SK-N-SH treated with all-trans-retinoic acid at 6 μM for 48 hours (cell line): ENCODE measurements around the gene SGTA.

ENCODE experiments used
- ATAC-seq: fragments of 200-7000 bp; cut with Tn5 transposase; 3 replicates; pipeline ENCODE4 v1.9.1; 2020; ENCODE audit warnings: mild to moderate bottlenecking, moderate library complexity
- ARNTL ChIP-seq: fragments of 450-650 bp; formaldehyde crosslinking; IDR thresholded peaks from 2 replicates; pipeline ENCODE4 v1.5.0; 2020; ENCODE audit warnings: low read depth, mild to moderate bottlenecking, moderate library complexity, borderline replicate concordance
- BACH2 ChIP-seq: fragments of 250-450 bp; sonication (Bioruptor Pico); IDR thresholded peaks from 2 replicates; pipeline ENCODE4 v1.9.0; 2021; ENCODE audit warnings: mild to moderate bottlenecking, borderline replicate concordance
- CSDC2 ChIP-seq: fragments of 250-450 bp; sonication (Bioruptor Pico); IDR thresholded peaks from 2 replicates; pipeline ENCODE4 v1.5.0; 2020; ENCODE audit warnings: mild to moderate bottlenecking, moderate library complexity
- ESRRG ChIP-seq: fragments of 250-450 bp; sonication (Bioruptor Pico); IDR thresholded peaks from 2 replicates; pipeline ENCODE4 v1.6.1; 2021; ENCODE audit warnings: mild to moderate bottlenecking
- GLIS3 ChIP-seq: fragments of 250-450 bp; sonication (Bioruptor Pico); IDR thresholded peaks from 2 replicates; pipeline ENCODE4 v1.5.0; 2020; ENCODE audit warnings: mild to moderate bottlenecking, moderate library complexity
- OSR1 ChIP-seq: fragments of 250-450 bp; sonication (Bioruptor Pico); IDR thresholded peaks from 2 replicates; pipeline ENCODE4 v1.8.0; 2022; ENCODE audit warnings: moderate library complexity, mild to moderate bottlenecking, inconsistent platforms
- PPARA ChIP-seq: fragments of 250-450 bp; sonication (Bioruptor Pico); IDR thresholded peaks from 2 replicates; pipeline ENCODE4 v1.5.0; 2020; ENCODE audit warnings: mild to moderate bottlenecking, borderline replicate concordance
- RARB ChIP-seq: fragments of 250-450 bp; sonication (Bioruptor Pico); IDR thresholded peaks from 2 replicates; pipeline ENCODE4 v1.8.0; 2021; ENCODE audit warnings: mild to moderate bottlenecking, moderate library complexity
- SNAI2 ChIP-seq: fragments of 250-450 bp; sonication (Bioruptor Pico); IDR thresholded peaks from 2 replicates; pipeline ENCODE4 v1.5.0; 2020; ENCODE audit warnings: mild to moderate bottlenecking, moderate library complexity
- TCF4 ChIP-seq: fragments of 250-450 bp; sonication (Bioruptor Pico); IDR thresholded peaks from 2 replicates; pipeline ENCODE4 v1.8.0; 2021; ENCODE audit warnings: mild to moderate bottlenecking, moderate library complexity, borderline replicate concordance
- TOX ChIP-seq: fragments of 250-450 bp; sonication (Bioruptor Pico); IDR thresholded peaks from 2 replicates; pipeline ENCODE4 v1.8.0; 2021; ENCODE audit warnings: mild to moderate bottlenecking, moderate library complexity, borderline replicate concordance
- ZFP3 ChIP-seq: fragments of 250-450 bp; sonication (Bioruptor Pico); IDR thresholded peaks from 2 replicates; pipeline ENCODE4 v1.5.0; 2020; ENCODE audit warnings: mild to moderate bottlenecking, moderate library complexity
- ZNF565 ChIP-seq: fragments of 450-650 bp; formaldehyde crosslinking; conservative IDR thresholded peaks from 2 replicates; pipeline ENCODE4 v1.5.0; 2020; ENCODE audit warnings: low read depth, mild to moderate bottlenecking, moderate library complexity
- ZNF70 ChIP-seq: fragments of 450-650 bp; formaldehyde crosslinking; IDR thresholded peaks from 2 replicates; pipeline ENCODE4 v1.5.0; 2020; ENCODE audit warnings: mild to moderate bottlenecking, moderate library complexity
- ZNF8 ChIP-seq: fragments of 450-650 bp; formaldehyde crosslinking; IDR thresholded peaks from 2 replicates; pipeline ENCODE4 v1.5.0; 2020; ENCODE audit warnings: mild to moderate bottlenecking, moderate library complexity
- TF ChIP-seq, protein P1 (sequence below): fragments of 250-450 bp; sonication (Bioruptor Pico); IDR thresholded peaks from 2 replicates; pipeline ENCODE4 v1.5.0; 2020; ENCODE audit warnings: mild to moderate bottlenecking, moderate library complexity
- TF ChIP-seq, protein P2 (sequence below): fragments of 250-450 bp; sonication (Bioruptor Pico); IDR thresholded peaks from 2 replicates; pipeline ENCODE4 v1.8.0; 2020; ENCODE audit warnings: mild to moderate bottlenecking, moderate library complexity, borderline replicate concordance
- TF ChIP-seq, protein P3 (sequence below): fragments of 250-450 bp; sonication (Bioruptor Pico); IDR thresholded peaks from 2 replicates; pipeline ENCODE4 v1.5.1; 2020; ENCODE audit warnings: low read depth, mild to moderate bottlenecking, moderate library complexity
- TF ChIP-seq, protein P4 (sequence below): fragments of 250-450 bp; sonication (Bioruptor Pico); IDR thresholded peaks from 2 replicates; pipeline ENCODE4 v1.8.0; 2021; ENCODE audit warnings: low read depth, mild to moderate bottlenecking, moderate library complexity, borderline replicate concordance

The SGTA gene

DNA sequence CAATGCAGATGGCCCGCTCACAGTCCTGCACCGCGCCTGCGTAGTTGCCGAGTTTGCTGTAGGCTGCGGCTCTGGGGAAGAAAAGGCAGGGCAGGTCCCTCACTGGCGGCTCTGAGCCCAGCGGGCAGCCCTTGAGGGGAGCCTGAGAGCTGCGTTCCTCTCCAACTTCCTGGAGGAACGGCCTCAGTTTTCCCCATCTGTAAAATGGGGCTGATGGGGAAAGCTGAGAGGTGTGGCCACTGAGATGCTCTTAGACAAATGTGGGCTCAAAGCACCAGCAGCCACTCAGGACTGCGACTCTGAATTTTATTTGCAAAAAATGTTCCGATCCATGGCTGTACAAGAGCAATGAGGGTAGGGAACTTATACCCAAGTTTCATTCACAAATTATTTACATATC, 19.4 kb downstream of the SGTA start (continued):
- TF ChIP-seq, protein P1, sequence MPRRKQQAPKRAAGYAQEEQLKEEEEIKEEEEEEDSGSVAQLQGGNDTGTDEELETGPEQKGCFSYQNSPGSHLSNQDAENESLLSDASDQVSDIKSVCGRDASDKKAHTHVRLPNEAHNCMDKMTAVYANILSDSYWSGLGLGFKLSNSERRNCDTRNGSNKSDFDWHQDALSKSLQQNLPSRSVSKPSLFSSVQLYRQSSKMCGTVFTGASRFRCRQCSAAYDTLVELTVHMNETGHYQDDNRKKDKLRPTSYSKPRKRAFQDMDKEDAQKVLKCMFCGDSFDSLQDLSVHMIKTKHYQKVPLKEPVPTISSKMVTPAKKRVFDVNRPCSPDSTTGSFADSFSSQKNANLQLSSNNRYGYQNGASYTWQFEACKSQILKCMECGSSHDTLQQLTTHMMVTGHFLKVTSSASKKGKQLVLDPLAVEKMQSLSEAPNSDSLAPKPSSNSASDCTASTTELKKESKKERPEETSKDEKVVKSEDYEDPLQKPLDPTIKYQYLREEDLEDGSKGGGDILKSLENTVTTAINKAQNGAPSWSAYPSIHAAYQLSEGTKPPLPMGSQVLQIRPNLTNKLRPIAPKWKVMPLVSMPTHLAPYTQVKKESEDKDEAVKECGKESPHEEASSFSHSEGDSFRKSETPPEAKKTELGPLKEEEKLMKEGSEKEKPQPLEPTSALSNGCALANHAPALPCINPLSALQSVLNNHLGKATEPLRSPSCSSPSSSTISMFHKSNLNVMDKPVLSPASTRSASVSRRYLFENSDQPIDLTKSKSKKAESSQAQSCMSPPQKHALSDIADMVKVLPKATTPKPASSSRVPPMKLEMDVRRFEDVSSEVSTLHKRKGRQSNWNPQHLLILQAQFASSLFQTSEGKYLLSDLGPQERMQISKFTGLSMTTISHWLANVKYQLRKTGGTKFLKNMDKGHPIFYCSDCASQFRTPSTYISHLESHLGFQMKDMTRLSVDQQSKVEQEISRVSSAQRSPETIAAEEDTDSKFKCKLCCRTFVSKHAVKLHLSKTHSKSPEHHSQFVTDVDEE (CRISPR knock-in tag), result no peak
- TF ChIP-seq ZNF565 (CRISPR knock-in tag) (no peak), OSR1 (CRISPR knock-in tag) (no peak), TOX (CRISPR knock-in tag) (no peak)
- TF ChIP-seq, protein P2, sequence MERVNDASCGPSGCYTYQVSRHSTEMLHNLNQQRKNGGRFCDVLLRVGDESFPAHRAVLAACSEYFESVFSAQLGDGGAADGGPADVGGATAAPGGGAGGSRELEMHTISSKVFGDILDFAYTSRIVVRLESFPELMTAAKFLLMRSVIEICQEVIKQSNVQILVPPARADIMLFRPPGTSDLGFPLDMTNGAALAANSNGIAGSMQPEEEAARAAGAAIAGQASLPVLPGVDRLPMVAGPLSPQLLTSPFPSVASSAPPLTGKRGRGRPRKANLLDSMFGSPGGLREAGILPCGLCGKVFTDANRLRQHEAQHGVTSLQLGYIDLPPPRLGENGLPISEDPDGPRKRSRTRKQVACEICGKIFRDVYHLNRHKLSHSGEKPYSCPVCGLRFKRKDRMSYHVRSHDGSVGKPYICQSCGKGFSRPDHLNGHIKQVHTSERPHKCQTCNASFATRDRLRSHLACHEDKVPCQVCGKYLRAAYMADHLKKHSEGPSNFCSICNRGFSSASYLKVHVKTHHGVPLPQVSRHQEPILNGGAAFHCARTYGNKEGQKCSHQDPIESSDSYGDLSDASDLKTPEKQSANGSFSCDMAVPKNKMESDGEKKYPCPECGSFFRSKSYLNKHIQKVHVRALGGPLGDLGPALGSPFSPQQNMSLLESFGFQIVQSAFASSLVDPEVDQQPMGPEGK, result no peak

DNA sequence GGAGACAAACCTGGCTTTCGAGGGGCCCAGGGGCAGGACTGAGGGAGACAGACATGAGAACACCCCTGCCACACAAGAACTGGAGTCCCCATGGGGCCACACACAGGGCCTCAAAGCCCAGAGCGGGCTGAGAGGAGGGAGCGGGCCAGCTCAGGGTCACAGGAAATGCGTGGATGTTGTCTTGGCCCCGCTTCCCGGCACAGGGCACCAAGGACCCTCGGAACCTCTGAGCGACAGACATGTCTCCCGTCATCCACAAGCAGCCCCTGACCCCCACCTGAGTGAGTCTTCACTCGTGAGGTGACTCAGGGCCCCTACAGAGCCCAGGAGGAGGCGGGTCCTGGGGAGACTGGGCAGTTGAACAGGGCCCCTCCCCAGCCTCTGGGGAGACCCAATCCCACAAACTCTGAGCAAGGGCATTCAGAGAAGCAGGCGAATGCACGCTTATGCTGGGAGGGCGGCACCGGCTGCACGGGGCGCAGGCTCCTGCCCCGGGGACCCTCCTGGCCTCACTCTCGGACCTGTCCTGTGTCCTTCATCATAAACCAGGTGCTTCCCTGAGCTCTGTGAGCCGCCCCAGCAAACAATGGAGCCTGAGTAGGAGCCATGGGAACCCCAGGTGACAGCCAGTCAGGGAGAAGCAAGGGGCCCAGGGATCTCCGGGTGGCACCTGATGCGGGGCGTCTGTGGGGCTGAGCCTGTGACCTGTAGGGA, 20.1 kb downstream of the SGTA start:
- ATAC-seq, result no peak

DNA sequence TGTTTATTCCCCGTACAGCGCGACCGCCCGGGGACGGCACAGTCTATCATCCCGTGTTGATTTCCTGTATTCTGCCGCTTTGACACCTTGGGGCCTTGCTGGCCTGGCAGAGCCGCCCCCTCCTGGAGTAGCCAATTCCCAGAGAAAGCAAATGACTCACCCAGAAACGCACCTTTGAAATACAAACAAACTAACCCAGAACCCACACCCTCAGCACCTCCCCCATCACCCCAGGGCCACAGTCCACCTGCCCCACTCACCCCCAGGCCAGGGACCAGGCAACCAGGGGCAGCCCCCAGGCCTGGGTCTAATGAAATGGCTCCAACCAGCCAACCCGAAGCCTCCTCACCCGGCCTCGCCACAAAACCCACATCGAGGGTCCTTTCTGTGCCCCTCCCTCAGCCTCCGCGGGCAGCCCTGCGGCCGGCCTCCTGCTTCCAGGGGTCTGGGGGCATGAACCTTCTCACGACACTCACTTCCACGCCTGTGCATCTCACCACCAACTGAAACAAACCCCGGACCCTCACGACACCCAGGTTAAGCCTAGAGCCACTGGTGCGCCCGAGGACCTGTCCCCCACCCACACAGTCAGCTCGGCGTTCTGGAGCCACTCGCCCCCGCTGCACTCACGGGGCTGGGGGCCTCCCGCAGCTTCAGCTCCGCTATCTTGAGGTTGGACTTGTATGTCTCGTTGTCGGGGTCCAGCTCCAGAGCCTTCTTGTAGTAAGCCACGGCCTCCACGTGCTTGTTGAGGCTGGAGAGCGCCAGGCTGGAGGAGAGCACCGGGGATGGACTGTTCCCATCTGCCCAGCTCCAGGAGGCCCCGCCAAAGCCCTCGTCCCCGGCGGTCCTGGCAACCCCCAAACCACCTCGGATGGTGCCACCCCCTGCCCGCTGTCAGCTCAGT, 20.9 kb downstream of the SGTA start:
- TF ChIP-seq GLIS3 (CRISPR knock-in tag), result no peak
- TF ChIP-seq CSDC2 (CRISPR knock-in tag), result no peak
- TF ChIP-seq RARB (CRISPR knock-in tag), result no peak
- TF ChIP-seq, protein P2, result no peak
- TF ChIP-seq, protein P3, sequence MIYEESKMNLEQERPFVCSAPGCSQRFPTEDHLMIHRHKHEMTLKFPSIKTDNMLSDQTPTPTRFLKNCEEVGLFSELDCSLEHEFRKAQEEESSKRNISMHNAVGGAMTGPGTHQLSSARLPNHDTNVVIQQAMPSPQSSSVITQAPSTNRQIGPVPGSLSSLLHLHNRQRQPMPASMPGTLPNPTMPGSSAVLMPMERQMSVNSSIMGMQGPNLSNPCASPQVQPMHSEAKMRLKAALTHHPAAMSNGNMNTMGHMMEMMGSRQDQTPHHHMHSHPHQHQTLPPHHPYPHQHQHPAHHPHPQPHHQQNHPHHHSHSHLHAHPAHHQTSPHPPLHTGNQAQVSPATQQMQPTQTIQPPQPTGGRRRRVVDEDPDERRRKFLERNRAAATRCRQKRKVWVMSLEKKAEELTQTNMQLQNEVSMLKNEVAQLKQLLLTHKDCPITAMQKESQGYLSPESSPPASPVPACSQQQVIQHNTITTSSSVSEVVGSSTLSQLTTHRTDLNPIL (CRISPR knock-in tag), result no peak
- TF ChIP-seq, protein P4, sequence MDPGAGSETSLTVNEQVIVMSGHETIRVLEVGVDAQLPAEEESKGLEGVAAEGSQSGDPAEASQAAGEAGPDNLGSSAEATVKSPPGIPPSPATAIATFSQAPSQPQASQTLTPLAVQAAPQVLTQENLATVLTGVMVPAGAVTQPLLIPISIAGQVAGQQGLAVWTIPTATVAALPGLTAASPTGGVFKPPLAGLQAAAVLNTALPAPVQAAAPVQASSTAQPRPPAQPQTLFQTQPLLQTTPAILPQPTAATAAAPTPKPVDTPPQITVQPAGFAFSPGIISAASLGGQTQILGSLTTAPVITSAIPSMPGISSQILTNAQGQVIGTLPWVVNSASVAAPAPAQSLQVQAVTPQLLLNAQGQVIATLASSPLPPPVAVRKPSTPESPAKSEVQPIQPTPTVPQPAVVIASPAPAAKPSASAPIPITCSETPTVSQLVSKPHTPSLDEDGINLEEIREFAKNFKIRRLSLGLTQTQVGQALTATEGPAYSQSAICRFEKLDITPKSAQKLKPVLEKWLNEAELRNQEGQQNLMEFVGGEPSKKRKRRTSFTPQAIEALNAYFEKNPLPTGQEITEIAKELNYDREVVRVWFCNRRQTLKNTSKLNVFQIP (CRISPR knock-in tag), result no peak
- TF ChIP-seq ZFP3, result no peak
- TF ChIP-seq ZNF8 (CRISPR knock-in tag), result no peak
- no peak for TF ChIP-seq ESRRG (CRISPR knock-in tag)
- TF ChIP-seq TOX (CRISPR knock-in tag), result no peak
- no peak for ATAC-seq

More for the DNA sequence above, 20.1 kb downstream of the SGTA start:
- no peak for TF ChIP-seq TOX (CRISPR knock-in tag)
- TF ChIP-seq, protein P1 (CRISPR knock-in tag), result no peak
- TF ChIP-seq TCF4 (CRISPR knock-in tag), result no peak
- TF ChIP-seq BACH2 (CRISPR knock-in tag), result no peak
- TF ChIP-seq ZNF70 (CRISPR knock-in tag), result no peak
- no peak for TF ChIP-seq ZFP3
- no peak for TF ChIP-seq CSDC2 (CRISPR knock-in tag)
- TF ChIP-seq ZNF8 (CRISPR knock-in tag), result no peak
- TF ChIP-seq ARNTL (CRISPR knock-in tag), result no peak
- no peak for TF ChIP-seq RARB (CRISPR knock-in tag)
- TF ChIP-seq GLIS3 (CRISPR knock-in tag), result no peak
- TF ChIP-seq, protein P2, result no peak
- no peak for TF ChIP-seq PPARA
- no peak for TF ChIP-seq SNAI2 (CRISPR knock-in tag)
